Stimulated activated CD4-positive, alpha-beta T cell treated with anti-CD3 and anti-CD28 coated beads, Interleukin-4, amount 100 ng/mL, for 1 hour (primary cell): ENCODE data around the gene NUTM2G.
"Not testable (repeated sequence)": the region's sequence is repeated elsewhere in the genome, so short reads cannot be mapped to it uniquely, and the experiment has no call there.

ENCODE experiments used
- DNase-seq: peaks from one replicate; pipeline ENCODE4 v3.0.0-alpha.2; 2020

The NUTM2G gene, protein sequence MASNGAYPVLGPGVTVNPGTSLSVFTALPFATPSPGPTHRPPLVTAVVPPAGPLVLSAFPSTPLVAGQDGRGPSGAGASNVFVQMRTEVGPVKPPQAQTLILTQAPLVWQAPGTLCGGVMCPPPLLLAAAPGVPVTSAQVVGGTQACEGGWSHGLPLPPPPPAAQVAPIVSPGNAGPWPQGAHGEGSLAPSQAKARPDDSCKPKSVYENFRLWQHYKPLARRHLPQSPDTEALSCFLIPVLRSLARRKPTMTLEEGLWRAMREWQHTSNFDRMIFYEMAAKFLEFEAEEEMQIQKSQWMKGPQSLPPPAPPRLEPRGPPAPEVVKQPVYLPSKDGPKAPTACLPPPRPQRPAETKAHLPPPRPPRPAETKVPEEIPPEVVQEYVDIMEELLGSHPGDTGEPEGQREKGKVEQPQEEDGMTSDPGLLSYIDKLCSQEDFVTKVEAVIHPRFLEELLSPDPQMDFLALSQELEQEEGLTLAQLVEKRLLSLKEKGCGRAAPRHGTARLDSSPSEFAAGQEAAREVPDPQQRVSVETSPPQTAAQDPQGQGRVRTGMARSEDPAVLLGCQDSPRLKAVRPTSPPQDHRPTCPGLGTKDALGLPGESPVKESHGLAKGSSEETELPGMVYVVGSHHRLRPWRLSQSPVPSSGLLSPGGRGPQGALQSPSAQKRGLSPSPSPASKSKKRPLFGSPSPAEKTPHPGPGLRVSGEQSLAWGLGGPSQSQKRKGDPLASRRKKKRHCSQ

DNA sequence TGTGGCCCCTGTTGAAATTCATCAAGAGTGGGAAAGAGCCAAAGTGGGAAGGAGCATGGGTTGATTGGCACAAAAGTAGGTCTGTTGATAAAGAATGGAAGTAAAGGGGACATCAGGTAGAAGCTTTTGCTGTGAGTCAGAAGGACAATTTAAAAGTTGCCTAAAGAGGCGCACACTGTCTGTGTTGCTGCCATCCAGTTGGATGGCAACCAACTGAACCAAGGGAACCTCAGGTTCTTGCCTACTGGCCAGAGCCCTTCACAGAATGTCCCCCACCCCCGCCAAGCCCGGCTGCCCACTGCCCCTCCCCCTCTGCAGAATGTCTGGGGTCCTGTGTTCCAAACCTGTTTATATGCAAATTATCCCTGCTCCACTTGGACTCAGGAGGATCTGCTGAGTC lies at the start of gene NUTM2G:
NUTM2G (plus strand) TSS at position 301 of the 400 bp plus-strand sequence. CDS start 182 bp downstream, outside the sequence.
- not testable (repeated sequence) for DNase-seq

DNA sequence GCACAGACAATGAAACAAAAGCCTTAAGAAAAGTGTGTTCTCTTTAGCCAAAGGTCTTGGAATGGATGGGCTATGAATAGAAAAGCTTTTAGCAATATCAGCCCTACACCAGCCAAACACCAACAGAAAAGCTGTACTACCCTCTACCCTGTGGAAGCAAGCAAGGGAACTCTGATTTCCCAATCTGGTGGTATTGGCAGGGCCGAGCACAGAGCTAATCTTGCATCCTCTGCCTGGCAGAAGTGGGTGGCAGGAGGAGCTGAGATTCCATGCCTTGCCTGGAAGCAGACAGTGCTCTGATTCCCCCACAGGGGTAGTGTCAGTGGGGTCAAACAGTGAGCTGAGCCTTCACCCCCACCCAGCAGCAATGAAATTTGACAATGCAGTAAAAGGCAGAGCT lies 44.7 kb upstream of the NUTM2G start:
- no peak for DNase-seq

GRCh38 chr9:96884443-96884842 lies 44.2 kb upstream of the NUTM2G start:
- no peak for DNase-seq

GRCh38 chr9:96885424-96885823 lies 43.2 kb upstream of the NUTM2G start:
- DNase-seq: no peak

- DNase-seq: no peak
These were observed 40.1 kb upstream of the NUTM2G start for GRCh38 chr9:96888591-96888990.

DNA sequence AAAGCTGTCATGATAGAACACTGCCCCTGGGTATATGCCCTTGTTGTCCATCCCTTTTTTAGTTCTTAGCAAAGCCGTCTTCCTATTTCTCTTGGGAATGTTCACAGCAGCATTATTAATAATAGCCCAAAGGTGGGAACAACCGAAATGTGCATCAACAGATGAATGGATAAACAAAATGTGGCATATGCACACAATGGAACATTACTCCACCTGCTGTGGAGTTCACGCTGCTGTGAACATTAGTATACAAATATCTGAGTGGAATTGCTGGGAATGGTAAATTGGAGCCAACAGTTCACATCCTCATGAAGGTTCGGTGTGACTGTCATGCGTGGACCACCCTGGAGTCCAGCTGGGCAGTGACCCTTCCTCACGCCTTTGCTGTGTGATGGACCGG lies 36.5 kb upstream of the NUTM2G start:
- DNase-seq: no peak

DNA sequence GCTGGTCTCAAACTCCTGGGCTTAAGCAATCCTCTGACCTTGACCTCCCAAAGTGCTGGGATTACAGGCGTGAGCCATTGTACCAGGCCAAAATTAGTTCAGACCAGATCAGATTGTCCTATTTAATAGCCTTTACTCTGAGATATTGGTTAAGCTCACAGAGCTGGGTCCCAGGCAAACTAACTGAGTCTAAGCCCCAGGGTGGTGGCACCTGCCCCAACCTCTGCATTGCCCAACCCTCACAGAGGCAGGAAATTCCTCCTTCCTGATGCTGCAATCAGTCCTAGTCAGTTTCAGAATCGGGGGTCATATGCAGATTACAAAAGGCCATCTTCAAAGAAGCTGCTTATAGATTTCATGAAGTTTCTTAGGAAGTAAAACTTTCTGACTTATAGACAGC lies 28.6 kb upstream of the NUTM2G start:
- DNase-seq: not testable (repeated sequence)

GRCh38 chr9:96904947-96905722 lies 23.5 kb upstream of the NUTM2G start:
- not testable (repeated sequence) for DNase-seq

- not testable (repeated sequence) for DNase-seq
These were observed 20.2 kb upstream of the NUTM2G start for GRCh38 chr9:96908479-96908878.

- DNase-seq: not testable (repeated sequence)
These were observed 13.1 kb upstream of the NUTM2G start for GRCh38 chr9:96915539-96915938.

DNA sequence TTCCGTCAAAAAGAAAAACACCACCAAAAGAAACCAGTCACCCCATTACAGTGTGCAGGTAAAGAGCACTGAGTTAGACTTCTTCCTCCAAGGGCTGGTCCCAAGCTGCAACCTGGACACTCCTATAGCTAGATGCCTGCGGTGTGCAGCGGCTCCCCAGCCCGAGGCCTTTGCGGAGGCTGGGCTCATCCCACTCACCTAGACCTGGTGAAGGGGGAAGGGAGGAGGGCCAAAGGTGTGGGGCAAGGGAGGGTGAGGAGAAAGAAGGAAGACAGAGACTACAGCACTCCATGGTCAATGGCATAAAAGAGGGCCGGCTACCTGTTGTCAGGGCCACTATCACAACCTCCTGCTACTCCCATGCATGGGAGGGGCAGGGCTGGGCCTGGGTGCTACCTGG lies 12.1 kb upstream of the NUTM2G start:
- DNase-seq: not testable (repeated sequence)

- not testable (repeated sequence) for DNase-seq
These were observed 10.1 kb upstream of the NUTM2G start for GRCh38 chr9:96918550-96918949.

DNA sequence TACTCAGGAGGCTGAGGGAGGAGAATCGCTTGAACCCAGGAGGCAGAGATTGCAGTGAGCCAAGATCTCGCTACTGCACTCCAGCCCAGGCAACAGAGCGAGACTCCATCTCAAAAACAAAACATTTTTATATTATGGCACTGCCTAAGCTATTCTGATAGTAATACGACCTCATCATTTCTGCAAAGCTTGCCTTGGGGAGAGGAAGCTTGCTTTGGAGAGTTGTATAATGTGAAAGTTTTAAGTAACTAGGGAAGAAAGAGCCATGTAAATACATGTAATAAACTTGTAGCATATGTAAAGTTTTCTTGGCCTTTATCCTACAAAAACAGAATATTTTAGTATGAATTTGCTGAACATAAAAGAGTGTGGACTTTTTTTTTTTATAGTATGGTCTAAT lies 7.8 kb upstream of the NUTM2G start:
- not testable (repeated sequence) for DNase-seq

DNA sequence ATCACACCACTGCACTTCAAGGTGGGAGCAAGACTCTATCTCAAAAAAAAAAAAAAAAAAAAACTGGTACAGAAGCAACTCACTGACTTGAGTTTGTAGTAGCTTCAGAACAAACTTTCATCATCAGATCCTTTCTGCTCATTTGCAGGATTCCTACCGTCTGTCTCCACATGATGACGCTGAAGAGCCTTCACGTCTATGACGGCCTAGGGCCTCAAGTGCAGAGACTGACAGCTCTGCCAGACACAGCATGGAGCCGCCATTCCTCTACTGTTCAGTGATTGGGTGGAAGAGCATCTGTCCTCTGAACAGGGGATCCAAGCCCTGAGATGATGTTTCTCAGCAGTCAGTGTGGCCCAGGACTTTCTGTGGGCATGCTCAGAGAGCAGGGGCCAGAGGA lies 3.1 kb upstream of the NUTM2G start:
- DNase-seq: not testable (repeated sequence)

DNA sequence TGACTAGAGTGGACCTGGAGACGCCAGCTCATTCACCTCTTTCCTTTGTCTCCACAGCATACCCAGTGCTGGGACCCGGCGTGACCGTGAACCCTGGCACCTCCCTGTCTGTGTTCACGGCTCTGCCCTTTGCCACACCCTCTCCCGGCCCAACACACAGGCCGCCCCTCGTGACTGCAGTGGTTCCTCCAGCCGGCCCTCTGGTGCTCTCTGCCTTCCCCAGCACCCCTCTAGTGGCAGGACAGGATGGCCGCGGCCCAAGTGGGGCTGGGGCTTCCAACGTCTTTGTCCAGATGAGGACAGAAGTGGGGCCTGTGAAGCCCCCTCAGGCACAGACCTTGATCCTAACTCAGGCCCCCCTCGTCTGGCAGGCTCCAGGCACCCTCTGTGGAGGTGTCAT lies 3.0 kb downstream of the NUTM2G start:
- not testable (repeated sequence) for DNase-seq

- DNase-seq: not testable (repeated sequence)
These were observed 5.5 kb downstream of the NUTM2G start for GRCh38 chr9:96934097-96934496.

- DNase-seq: not testable (repeated sequence)
These were observed 6.1 kb downstream of the NUTM2G start for GRCh38 chr9:96934706-96935105.

GRCh38 chr9:96935401-96935800 lies 6.8 kb downstream of the NUTM2G start:
- DNase-seq: not testable (repeated sequence)

DNA sequence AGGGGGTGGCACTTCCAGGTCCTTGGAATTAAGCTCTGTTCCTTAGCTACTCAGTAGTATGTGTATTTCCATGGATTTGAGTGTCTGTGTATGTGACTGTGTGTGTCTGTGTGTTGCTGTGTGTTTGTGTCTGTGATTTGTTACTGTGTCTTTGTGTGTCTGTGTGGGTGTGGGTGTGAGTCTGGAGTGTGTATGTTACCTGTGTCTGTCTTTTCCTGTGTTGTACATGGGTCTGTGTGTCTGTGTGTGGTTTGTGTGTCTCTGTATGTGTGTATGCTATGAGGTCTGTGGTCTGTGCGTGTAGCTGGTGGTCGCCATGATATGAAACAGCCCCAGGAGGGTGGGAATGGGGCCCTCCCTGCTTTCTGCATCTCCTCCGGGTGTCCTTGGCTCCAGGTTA lies 8.8 kb downstream of the NUTM2G start:
- DNase-seq: not testable (repeated sequence)

DNA sequence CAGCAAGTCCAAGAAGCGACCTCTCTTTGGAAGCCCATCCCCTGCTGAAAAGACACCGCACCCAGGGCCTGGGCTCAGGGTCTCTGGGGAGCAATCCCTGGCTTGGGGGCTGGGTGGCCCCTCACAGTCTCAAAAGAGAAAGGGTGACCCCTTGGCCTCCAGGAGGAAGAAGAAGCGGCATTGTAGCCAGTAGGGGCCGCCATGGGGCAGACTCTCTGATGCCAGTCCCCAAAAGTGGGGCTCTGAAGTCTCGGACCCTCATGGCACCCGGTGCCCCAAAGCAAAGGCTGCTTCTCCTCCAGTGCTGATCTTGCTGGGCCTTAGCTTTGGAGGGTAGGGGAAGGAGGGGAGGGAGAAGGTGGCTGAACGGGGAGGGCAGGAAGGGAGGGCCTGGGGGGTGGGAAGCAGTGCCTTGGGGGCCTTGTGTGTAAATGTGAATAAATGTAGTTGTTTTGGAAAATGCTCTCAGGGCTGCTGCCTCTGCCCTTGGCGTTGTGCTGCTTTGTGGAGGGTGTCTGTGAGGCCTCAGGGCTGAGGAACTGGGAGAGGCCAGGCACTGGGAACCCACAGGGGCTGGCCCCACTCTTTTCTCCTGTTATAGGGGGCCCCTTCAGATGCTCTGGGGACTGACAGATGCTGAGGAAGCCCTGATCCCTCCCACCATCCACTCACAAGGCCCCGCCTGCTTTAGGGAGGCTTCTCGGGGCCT lies 10.5 kb downstream of the NUTM2G start:
- DNase-seq: not testable (repeated sequence)

DNA sequence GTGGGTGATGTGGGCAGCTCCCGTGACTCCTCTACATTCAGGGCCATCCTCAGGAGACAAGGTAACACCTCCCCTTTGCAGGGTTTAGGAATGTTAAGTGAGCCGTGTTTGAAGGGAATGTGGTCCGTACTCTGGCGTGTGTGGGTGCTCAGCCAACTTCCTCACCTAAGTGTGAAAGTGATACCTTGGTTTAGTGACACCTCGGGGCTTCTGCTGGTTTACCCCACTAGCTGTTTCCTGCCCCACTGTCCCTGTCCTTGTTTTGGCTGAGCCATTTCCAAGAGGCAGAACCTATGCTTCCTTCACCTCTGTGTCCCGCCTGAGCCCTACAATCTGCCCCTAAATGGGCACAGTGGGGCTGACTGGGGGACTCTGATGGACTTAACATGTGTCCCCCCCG lies 12.3 kb downstream of the NUTM2G start:
- not testable (repeated sequence) for DNase-seq

DNA sequence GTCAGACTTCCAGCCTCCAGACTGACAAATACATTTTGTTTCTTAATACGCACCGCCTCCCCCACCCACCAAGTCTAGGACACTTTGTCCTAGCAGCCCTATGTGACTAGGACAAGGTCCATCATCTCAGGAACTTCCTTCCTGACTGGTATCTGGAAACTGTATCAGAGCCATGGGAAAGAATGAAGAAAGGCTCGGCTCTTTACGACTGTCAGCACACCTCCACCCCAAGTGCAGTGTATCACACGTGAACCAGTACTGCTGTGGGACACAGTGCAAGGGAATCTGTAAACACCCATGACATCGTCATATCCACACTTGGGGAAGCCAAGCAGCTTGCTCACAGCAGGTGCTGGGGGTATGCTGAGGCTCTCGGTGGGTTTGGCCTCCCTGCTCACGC lies 13.0 kb downstream of the NUTM2G start:
- not testable (repeated sequence) for DNase-seq
